Fibroblast of lung (primary cell): Measurements from ENCODE around the gene TSEN54. TPM values are rescaled to one million over a fixed set of nuclear protein-coding genes. Genes with fewer than 3 reads are reported as not detected.

Source experiments
- DNase-seq, 2 donors: peaks; one replicate each; pipeline versions ENCODE4 v3.0.0 to v3.0.0-alpha.2; 2010; ENCODE audit warnings: low read depth in 2 of 2
- H2AFZ ChIP-seq: 2 replicates; pipeline ENCODE4 v1.5.1; 2012; ENCODE audit warnings: low read length, control low read depth, inconsistent platforms
- H3K27ac ChIP-seq: 2 replicates; pipeline ENCODE4 v1.5.1; 2011; ENCODE audit warnings: low read length, control low read depth; ENCODE audit not compliant: insufficient read depth
- H3K27me3 ChIP-seq: 2 replicates; pipeline ENCODE4 v1.5.1; 2011; ENCODE audit warnings: mild to moderate bottlenecking, low read length; ENCODE audit not compliant: control insufficient read depth, insufficient read depth
- H3K36me3 ChIP-seq: 2 replicates; pipeline ENCODE4 v1.5.1; 2011; ENCODE audit warnings: low read length; ENCODE audit not compliant: control insufficient read depth, insufficient read depth
- H3K4me1 ChIP-seq: 2 replicates; pipeline ENCODE4 v1.5.1; 2011; ENCODE audit warnings: low read length; ENCODE audit not compliant: control insufficient read depth, insufficient read depth; ENCODE audit errors: extremely low read depth
- H3K4me2 ChIP-seq: 2 replicates; pipeline ENCODE4 v1.5.1; 2011; ENCODE audit warnings: low read length, control low read depth; ENCODE audit not compliant: insufficient read depth; ENCODE audit errors: extremely low read depth
- H3K4me3 ChIP-seq, 4 experiments: fragments of 200-600 bp in 1 of 4; sonication (generic) in 1 of 4; replicated peaks in 1 of 4; 2 replicates each; pipeline ENCODE4 v1.5.1; 2011 to 2016; ENCODE audit warnings: low read length in 4 of 4, low read depth in 3 of 4, mild to moderate bottlenecking in 3 of 4, control low read depth in 2 of 4, inconsistent platforms in 1 of 4, mixed read lengths in 1 of 4; ENCODE audit not compliant: insufficient read depth in 1 of 4; ENCODE audit errors: control extremely low read depth in 1 of 4
- H3K79me2 ChIP-seq: 2 replicates; pipeline ENCODE4 v1.5.1; 2012; ENCODE audit warnings: mild to moderate bottlenecking, low read length, inconsistent platforms; ENCODE audit not compliant: control insufficient read depth, insufficient read depth
- H3K9ac ChIP-seq: 2 replicates; pipeline ENCODE4 v1.5.1; 2011; ENCODE audit warnings: mild to moderate bottlenecking, low read length, control low read depth; ENCODE audit not compliant: insufficient read depth
- H3K9me3 ChIP-seq: 2 replicates; pipeline ENCODE4 v1.5.1; 2012; ENCODE audit warnings: low read depth, low read length; ENCODE audit not compliant: control insufficient read depth, insufficient read depth
- H4K20me1 ChIP-seq: 2 replicates; pipeline ENCODE4 v1.5.1; 2011; ENCODE audit warnings: low read length; ENCODE audit not compliant: control insufficient read depth, insufficient read depth; ENCODE audit errors: extremely low read depth
- EZH2 ChIP-seq: IDR thresholded peaks from 2 replicates; pipeline ENCODE4 v1.5.1; 2012; ENCODE audit warnings: low read length, control low read depth, mild to moderate bottlenecking; ENCODE audit errors: missing control alignments
- polyA plus RNA-seq, 2 donors: library from polyadenylated mRNA; depleted of rRNA in 1 of 2; stranded (reverse) in 1 of 2; unstranded in 1 of 2; fragments of >200 nt; gene quantifications; 2 replicates each; pipeline ENCODE4 v1.2.1, GENCODE V29; 2011 to 2012; ENCODE audit warnings: missing spikeins in 1 of 2
- total RNA-seq: library from RNA; depleted of rRNA; stranded (reverse); fragments of >200 nt; gene quantifications from 2 replicates; pipeline ENCODE4 v1.2.1, GENCODE V29; 2014
- TF ChIP-seq, protein P1 (sequence below), 2 donors: IDR thresholded peaks in 1 of 2; conservative IDR thresholded peaks in 1 of 2; 1 replicate in 1 of 2; 2 replicates in 1 of 2; pipeline ENCODE4 v1.5.1; 2011 to 2012; ENCODE audit warnings: low read length in 2 of 2, control low read depth in 1 of 2, inconsistent platforms in 1 of 2, low read depth in 1 of 2, mild to moderate bottlenecking in 1 of 2

TSEN54 gene
- total and polyA plus RNA-seq, 2 donors (not counting 1 experiment from before 2014, with no cell fraction given), result 5.3 to 7.8 TPM

DNA sequence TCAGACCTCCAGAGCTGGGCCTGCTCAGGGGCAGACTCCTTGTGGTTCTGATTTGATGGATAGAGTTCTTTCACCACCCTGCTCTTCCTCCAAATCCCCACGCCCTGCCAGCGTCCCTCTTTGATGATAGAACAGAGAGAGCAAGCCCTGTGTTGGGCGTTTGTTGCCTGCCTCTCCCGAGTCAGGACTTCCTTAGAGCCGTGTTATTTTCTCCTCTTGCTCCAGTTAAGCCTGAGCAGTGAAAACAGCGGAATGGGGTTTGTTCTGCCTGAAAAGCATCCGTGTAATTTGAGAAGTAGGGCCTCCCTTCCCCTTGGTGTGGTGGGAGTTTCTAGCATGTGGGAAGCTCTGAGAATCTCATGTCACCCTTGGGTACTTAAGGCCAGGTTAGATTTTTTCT is 37.8 kb upstream of the TSEN54 start:
- peak; percentile 24 to 28 for DNase-seq
- Histone ChIP-seq H3K9me3 (no peaks in the 10 kb centered on the region), H3K4me1 (peaks cover 14% of the 10 kb centered on the region), H3K4me3 (no peak overlapping the region), H3K9ac (no peak overlapping the region), H3K4me2 (no peak overlapping the region), H3K27me3 (no peaks in the 10 kb centered on the region), H3K79me2 (no peaks in the 10 kb centered on the region), H3K27ac (no peak overlapping the region), H3K36me3 (no peaks in the 10 kb centered on the region), H4K20me1 (no peaks in the 10 kb centered on the region), H2AFZ (no peak overlapping the region)
- TF ChIP-seq EZH2, result no peak

DNA sequence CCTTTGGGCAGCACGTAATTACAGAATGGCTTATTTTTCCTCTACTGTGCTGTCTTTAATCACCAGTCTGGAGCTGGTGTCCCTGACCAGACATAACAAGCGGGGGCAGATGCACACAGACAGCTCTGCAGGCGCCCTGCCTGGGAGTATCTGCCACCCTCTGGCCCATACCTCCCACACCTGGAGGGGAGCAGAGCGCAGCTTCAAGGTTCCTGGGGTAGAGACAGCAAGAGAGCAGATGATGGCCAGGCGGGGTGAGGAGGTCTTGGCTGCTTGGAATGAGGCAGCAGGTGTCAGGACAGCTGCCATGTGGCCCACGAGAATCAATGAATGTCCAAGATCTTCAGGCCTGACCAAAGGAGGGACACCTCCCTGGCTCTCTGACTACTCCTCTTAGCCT is 36.0 kb upstream of the TSEN54 start:
- Histone ChIP-seq H3K27me3 (no peaks in the 10 kb centered on the region), H3K4me1 (peaks cover 14% of the 10 kb centered on the region), H4K20me1 (no peaks in the 10 kb centered on the region), H3K9ac (no peak overlapping the region), H3K4me3 (no peak overlapping the region), H3K36me3 (no peaks in the 10 kb centered on the region), H2AFZ (no peak overlapping the region), H3K79me2 (no peaks in the 10 kb centered on the region), H3K4me2 (no peak overlapping the region), H3K27ac (no peak overlapping the region), H3K9me3 (no peaks in the 10 kb centered on the region)
- TF ChIP-seq, protein P1, sequence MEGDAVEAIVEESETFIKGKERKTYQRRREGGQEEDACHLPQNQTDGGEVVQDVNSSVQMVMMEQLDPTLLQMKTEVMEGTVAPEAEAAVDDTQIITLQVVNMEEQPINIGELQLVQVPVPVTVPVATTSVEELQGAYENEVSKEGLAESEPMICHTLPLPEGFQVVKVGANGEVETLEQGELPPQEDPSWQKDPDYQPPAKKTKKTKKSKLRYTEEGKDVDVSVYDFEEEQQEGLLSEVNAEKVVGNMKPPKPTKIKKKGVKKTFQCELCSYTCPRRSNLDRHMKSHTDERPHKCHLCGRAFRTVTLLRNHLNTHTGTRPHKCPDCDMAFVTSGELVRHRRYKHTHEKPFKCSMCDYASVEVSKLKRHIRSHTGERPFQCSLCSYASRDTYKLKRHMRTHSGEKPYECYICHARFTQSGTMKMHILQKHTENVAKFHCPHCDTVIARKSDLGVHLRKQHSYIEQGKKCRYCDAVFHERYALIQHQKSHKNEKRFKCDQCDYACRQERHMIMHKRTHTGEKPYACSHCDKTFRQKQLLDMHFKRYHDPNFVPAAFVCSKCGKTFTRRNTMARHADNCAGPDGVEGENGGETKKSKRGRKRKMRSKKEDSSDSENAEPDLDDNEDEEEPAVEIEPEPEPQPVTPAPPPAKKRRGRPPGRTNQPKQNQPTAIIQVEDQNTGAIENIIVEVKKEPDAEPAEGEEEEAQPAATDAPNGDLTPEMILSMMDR (conservative IDR thresholded peaks at IDR 0.05 in 1 of 2, IDR thresholded peaks at IDR 0.05 in 1 of 2; ENCODE audit: low read depth in 1 of 2, low read length in 2 of 2), result no peak
- TF ChIP-seq EZH2, result no peak
- DNase-seq, result no peak

DNA sequence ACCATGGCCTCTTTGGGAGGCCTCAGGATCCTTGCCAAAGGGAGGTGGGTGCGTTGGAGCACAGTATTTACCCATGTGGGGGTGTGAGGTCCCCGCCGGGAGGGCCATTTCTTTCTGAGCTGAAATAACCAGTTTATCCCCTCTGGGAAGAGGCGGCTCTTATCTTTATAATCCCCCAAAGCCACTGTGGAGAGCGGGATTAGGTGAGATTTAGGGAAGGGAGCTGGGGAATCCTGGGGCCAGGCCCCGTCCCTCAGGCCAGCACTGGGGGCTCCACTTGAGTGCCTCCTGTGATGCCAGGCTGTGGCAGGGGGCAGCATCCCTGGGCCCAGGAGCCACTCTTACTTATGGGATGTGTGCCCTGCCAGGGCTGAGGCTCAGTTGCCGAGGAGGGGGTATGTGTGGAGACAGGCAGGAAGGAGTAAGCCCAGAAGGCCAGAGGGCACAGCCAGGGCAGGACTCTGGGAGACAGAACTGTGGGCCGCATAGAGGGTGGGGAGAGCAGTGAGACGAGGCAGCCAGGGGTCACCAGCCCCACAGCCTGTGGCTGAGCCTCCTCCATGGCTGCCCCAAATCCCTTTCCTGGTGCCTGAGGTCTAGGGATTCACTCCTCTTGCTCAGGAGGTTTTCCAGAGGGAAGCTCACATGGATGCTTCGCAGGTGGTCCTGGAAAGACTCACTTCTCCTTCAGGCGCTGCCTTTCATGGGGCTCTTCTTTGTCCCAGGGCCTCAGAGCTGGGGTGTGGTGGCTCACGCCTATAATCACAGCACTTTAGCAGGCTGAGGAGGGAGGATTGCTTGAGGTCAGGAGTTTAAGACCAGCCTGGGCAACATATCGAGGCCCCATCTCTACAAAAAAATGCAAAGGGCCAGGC is 34.9 kb upstream of the TSEN54 start:
- Histone ChIP-seq H3K4me2 (no peak overlapping the region), H4K20me1 (no peaks in the 10 kb centered on the region), H3K79me2 (no peaks in the 10 kb centered on the region), H3K27ac (no peak overlapping the region), H3K4me1 (peaks cover 6% of the 10 kb centered on the region), H2AFZ (no peak overlapping the region), H3K36me3 (no peaks in the 10 kb centered on the region), H3K27me3 (no peaks in the 10 kb centered on the region), H3K9me3 (no peaks in the 10 kb centered on the region), H3K9ac (no peak overlapping the region), H3K4me3 (no peak overlapping the region)
- no peak for DNase-seq
- TF ChIP-seq, protein P1 (conservative IDR thresholded peaks at IDR 0.05 in 1 of 2, IDR thresholded peaks at IDR 0.05 in 1 of 2; ENCODE audit: low read depth in 1 of 2, low read length in 2 of 2), result no peak
- TF ChIP-seq EZH2, result no peak
